ENCODE measurements around the gene AMFR.

AMFR gene

GRCh38 chr16:56360117-56361008, 65.0 kb downstream of the AMFR start:
- DNase-seq = no peak

DNA sequence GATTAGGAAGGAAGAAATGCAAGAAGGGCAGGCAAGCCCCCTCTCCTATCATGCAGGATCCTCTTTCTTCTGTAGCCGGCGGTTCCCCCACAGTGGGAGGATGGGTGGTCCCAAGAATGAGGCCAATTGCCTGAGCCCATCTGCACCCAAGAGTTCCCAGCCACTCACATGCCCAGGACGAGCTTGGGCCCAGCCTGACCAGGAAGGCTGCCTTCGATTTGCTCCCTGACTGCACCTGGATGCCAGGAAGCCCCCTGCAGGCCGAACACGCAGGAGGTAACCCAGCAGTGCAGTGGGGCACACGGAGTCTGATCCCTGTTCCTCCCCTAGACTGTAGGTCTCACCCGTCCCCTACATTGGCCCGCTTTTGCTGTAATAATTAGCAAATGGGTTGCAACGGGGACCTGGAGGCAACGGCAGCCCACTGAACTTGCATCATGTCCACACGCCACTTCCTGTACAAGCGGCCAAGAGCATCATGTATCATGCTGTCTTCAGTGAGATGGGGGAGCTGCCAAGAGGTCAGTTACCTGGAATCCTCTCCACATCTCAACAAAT, 67.5 kb downstream of the AMFR start:
- no peak for DNase-seq

- DNase-seq = no peak
Observed at GRCh38 chr16:56357241-56357764, 68.0 kb downstream of the AMFR start.

GRCh38 chr16:56356276-56357240, 68.8 kb downstream of the AMFR start:
- DNase-seq = peak; percentile 42

DNA sequence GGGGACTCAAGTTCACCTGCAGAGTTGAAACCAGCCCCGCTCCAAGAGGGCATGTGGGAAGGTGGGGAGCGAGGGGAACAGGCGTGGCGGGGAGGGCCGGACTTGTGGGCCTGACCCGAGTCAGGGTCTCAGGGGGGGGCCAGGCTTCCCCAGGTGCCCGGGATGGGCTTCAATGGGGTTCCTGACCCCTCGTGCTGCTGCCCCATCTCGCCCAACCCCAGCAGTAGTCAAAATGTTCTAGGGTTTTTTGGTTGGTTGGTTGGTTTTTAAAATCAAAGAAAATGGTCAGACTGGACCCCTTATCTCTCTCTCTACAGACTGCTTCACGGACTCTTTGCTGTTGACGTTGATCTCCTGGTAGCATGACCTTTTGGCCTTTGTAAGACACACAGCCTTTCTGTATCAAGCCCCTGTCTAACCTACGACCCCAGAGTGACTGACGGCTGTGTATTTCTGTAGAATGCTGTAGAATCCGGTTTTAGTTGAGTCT, 69.5 kb downstream of the AMFR start:
- no peak for DNase-seq

GRCh38 chr16:56355221-56355620, 70.1 kb downstream of the AMFR start:
- no peak for DNase-seq

- DNase-seq = no peak
Observed at GRCh38 chr16:56354746-56355145, 70.6 kb downstream of the AMFR start.

DNA sequence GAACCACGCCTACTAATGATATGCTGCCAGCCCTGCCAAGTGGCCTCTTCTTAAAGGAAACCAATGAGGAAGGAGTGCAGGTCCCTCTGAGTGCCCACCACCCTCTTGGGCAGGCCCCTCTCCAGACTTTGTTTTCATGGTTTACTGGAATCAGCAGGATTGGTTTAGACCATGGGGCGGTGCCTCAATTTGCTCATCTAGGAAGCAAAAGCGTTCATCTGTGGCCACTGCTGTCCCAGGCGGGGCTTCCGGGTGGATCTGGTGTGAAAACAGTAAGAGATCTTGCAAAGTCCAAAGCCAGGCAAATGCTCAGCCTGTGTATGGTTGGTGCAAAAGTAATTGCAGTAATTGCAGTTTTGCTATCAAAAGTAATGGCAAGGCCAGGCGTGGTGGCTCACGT, 71.3 kb downstream of the AMFR start:
- no peak for DNase-seq

DNA sequence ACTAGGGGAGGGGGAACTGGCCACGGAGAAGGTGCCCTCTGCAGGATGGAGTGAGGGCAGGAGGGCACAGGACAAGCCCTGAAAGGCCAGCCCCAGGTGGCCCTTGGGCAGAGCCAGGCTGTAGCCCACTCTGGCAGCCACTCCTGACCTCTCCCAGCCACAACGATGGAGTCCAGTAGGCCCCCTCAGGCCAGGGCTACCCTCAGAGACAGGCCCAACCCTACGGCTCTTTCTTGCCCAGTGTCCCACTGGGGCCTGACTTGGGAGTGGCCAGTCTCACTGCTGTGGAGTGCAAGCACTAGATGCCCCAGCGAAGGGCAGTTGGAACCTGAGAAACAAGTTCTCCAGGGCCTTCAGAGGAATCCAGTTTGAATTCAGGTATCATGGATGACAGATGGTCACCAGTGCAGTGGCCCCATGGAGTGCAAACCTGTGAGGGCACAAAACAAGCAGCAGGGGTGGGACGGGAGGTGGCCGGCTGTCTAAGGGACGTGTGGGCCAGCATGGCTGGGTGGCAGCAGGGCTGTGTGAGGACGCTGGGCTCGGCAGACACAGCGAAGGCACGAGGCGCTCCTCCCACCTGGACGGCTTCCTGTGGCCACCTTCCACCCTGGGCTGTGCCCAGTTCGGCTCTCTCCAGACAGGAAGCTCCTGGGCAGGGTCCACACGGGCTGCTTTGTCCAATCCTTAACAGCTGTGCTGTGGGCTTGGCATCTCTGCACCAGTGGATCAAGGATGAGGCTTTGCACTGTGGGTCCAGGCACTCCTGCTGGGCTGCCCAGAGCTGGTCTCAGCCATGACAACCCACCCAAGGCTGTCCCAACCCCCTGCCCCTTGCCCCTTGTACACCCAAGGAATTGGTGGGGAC, 72.1 kb downstream of the AMFR start:
- no peak for DNase-seq

DNA sequence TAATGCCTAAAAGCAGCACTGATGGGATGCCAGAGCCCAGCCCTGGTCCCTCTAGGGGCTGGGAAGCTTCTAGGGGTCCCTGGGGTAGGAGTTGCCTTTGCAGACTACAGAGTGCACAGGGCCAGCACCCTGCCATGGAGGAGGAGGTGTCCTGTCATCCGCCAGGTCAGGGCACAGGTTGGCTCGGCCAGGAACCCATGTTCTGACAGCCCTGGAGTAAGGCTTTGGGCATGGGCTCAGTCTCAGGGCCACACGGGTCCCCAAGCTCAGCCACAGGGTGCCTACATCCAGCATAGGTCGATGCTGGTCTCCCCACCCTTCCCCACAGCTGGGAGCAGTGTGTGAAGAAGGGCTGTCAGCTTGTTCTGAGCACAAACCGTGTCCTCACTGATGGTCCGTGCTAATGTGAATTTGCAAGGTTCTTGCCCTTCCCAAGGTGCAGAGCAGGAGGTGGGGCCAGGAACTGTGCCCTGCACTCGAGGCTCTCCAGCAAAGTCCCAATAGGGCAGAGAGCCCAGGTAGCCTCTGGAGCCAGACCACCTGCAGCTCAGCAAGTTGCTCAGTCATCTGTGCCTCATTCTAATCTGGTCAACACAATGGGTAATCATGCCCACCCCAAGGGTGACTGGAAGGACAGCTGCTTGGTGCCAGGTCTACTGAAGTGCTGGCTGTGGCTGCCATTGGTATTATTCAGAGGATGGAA, 72.8 kb downstream of the AMFR start:
- DNase-seq = no peak

- no peak for DNase-seq
Observed at GRCh38 chr16:56351481-56351880, 73.9 kb downstream of the AMFR start.

GRCh38 chr16:56350491-56351405, 74.6 kb downstream of the AMFR start:
- no peak for DNase-seq

GRCh38 chr16:56349711-56350161, 75.6 kb downstream of the AMFR start:
- no peak for DNase-seq

DNA sequence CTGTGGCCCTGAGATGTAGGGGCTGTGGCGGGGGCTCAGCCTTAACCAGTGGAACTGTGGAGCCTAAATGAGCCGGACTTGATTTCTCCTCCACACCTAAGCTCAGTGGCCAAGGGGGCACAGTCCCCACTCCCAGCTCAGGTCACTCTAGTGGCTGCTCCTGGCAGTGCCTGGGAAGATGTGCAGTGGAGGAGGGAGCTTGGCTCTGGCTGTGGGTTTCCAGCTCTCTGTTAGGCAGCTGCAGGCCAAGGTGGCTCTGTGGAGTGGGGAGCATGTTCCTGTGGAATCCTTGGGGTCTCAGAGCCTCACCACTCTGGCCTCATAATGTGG, 76.3 kb downstream of the AMFR start:
- no peak for DNase-seq

GRCh38 chr16:56348168-56349085, 76.9 kb downstream of the AMFR start:
- DNase-seq = peak; percentile 54

GRCh38 chr16:56347670-56348069, 77.7 kb downstream of the AMFR start:
- DNase-seq = no peak

DNA sequence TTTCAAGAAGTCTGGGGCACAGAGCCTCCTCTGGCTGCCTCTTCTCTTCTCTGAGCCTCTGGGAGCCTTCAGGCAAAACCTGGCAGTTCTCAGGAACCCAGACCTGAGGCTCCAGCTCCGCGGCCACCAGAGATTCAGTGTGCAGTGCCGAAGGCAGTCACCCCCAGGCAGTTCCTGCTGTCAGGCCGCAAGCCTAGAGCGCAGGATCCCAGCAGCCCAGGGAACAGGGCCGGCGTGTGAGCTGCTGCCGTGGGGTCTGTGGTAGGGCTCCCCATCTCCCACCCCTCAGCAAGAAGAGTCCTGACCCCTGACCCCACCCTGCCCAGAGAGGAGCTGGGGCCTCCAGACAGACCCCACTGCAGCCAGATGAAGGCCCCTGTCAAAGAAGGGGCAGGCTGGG, 78.2 kb downstream of the AMFR start:
- no peak for DNase-seq

GRCh38 chr16:56346131-56346890, 79.0 kb downstream of the AMFR start:
- no peak for DNase-seq
